Uterine smooth muscle cell (primary cell): ENCODE results near the gene CTNNBL1. TPM values are rescaled to one million over a fixed set of nuclear protein-coding genes. Genes with fewer than 3 reads are reported as not detected.

Source experiments
- total RNA-seq: library from RNA; depleted of rRNA; stranded (reverse); fragments of >200 nt; gene quantifications from 2 replicates; pipeline ENCODE4 v1.2.3, GENCODE V29; 2014

The CTNNBL1 gene
- total RNA-seq: 34.4 and 41.4 TPM in 2 replicates

GRCh38 chr20:37693635-37694626 lies at the start of gene CTNNBL1:
Gene CTNNBL1, plus strand, starts transcription at chr20:37694030. Its CDS starts 93 bp downstream, at chr20:37694123.

GRCh38 chr20:37902504-37903313 lies 208.9 kb downstream of the CTNNBL1 start, which contains the start of gene VSTM2L:
Gene VSTM2L, plus strand, starts transcription at chr20:37903127. Its CDS starts 224 bp downstream, at chr20:37903351.

Other genes starting within 250 kb of the CTNNBL1 start
- gene NNAT, start 172.8 kb upstream of the CTNNBL1 start, total RNA-seq: 1.2 and 1.8 TPM in 2 replicates
- 25.3 and 28.0 TPM in 2 replicates for gene BLCAP, start 166.2 kb upstream of the CTNNBL1 start, total RNA-seq
- 0.66 and 2.2 TPM in 2 replicates for gene VSTM2L, start 209.1 kb downstream of the CTNNBL1 start, total RNA-seq